Karpas-422 (cell line): Measurements from ENCODE around the gene SYF2. TPM values are rescaled to one million over a fixed set of nuclear protein-coding genes. Genes with fewer than 3 reads are reported as not detected.
A peak's percentile ranks its signal among the peaks of the same experiment; 100 is the strongest.
"Not testable (repeated sequence)": the region's sequence is repeated elsewhere in the genome, so short reads cannot be mapped to it uniquely, and the experiment has no call there.

Experiments used
- DNase-seq: peaks from one replicate; pipeline ENCODE4 v3.0.0-alpha.2; 2015
- H2AFZ ChIP-seq: fragments of 200-600 bp; sonication (generic); 2 replicates; pipeline ENCODE4 v1.6.1; 2014; ENCODE audit warnings: antibody characterized with exemption, low read length, mixed read lengths
- H3K27ac ChIP-seq: fragments of 200-600 bp; sonication (generic); 2 replicates; pipeline ENCODE4 v1.5.1; 2014; ENCODE audit warnings: mild to moderate bottlenecking, low read length, moderate library complexity
- H3K27me3 ChIP-seq: fragments of 200-600 bp; sonication (generic); 2 replicates; pipeline ENCODE4 v1.6.1; 2014; ENCODE audit warnings: low read length, mixed read lengths
- H3K36me3 ChIP-seq: fragments of 200-600 bp; sonication (generic); 2 replicates; pipeline ENCODE4 v1.6.1; 2014; ENCODE audit warnings: low read length, mixed read lengths; ENCODE audit not compliant: insufficient read depth
- H3K4me1 ChIP-seq: fragments of 200-600 bp; sonication (generic); 2 replicates; pipeline ENCODE4 v1.6.1; 2014; ENCODE audit warnings: mild to moderate bottlenecking, low read length, mixed read lengths
- H3K4me2 ChIP-seq: fragments of 200-600 bp; sonication (generic); 2 replicates; pipeline ENCODE4 v1.6.1; 2014; ENCODE audit warnings: low read length, low read depth, mild to moderate bottlenecking; ENCODE audit not compliant: poor library complexity, severe bottlenecking
- H3K4me3 ChIP-seq: fragments of 200-600 bp; sonication (generic); 2 replicates; pipeline ENCODE4 v1.5.1; 2014; ENCODE audit warnings: mild to moderate bottlenecking, antibody characterized with exemption, low read length, mixed read lengths
- H3K79me2 ChIP-seq: fragments of 200-600 bp; sonication (generic); 2 replicates; pipeline ENCODE4 v1.6.1; 2014; ENCODE audit warnings: mild to moderate bottlenecking, low read length, mixed read lengths
- H3K9ac ChIP-seq: fragments of 200-600 bp; sonication (generic); 2 replicates; pipeline ENCODE4 v1.6.0; 2014; ENCODE audit warnings: low read length
- H3K9me2 ChIP-seq: fragments of 200-600 bp; sonication (generic), shearing (Covaris generic); replicated peaks from 2 replicates; pipeline ENCODE4 v1.6.0; 2014; ENCODE audit warnings: mild to moderate bottlenecking, low read length, moderate library complexity; ENCODE audit not compliant: insufficient read depth
- H3K9me3 ChIP-seq: fragments of 300-700, 200-600 bp; sonication (generic); 2 replicates; pipeline ENCODE4 v1.6.1; 2014; ENCODE audit warnings: low read length, mixed read lengths
- H4K20me1 ChIP-seq: fragments of 200-600 bp; sonication (generic); 2 replicates; pipeline ENCODE4 v1.6.1; 2014; ENCODE audit warnings: mild to moderate bottlenecking, antibody characterized with exemption, low read length, low read depth; ENCODE audit not compliant: insufficient read depth
- total RNA-seq: library from RNA; depleted of rRNA; stranded (reverse); fragments of >200 nt; shearing (Covaris generic); gene quantifications from 2 replicates; pipeline ENCODE4 v1.2.3, GENCODE V29; 2014; ENCODE audit warnings: low replicate concordance

SYF2 gene
- total RNA-seq, 1 experiment from 2014 or later = 57.4 TPM

DNA sequence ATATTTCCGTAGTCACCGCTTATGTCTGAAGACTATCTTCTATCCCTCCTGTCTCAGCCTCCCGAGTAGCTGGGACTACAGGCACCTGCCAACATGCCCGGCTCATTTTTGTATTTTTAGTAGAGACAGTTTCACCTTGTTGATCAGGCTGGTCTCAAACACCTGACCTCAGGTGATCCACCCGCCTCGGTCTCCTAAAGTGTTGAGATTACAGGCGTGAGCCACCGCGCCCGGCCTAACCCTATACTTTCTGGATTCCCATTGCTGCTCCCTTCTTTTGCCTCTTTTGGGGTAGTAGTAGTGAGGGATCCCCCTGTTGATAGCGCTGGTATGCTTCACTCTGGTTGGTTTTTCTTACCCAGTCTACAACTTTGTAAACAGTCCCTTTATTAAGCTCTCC lies 5.7 kb upstream of the SYF2 start:
- Histone ChIP-seq H3K4me1 (peaks cover 92% of the 10 kb centered on the region), H3K9ac (0 out of 2 replicates have a peak overlapping the region, but pooled peaks have one; percentile 15), H3K4me2 (peak overlapping the region; percentile 77), H2AFZ (no peak overlapping the region), H3K9me3 (no peaks in the 10 kb centered on the region), H3K79me2 (peaks cover 16% of the 10 kb centered on the region), H4K20me1 (no peaks in the 10 kb centered on the region; the same call in 1 of the 2 replicates), H3K9me2 (no peaks in the 10 kb centered on the region), H3K27ac (peak overlapping the region; percentile 97), H3K4me3 (no peak overlapping the region), H3K27me3 (no peaks in the 10 kb centered on the region), H3K36me3 (peaks cover 20% of the 10 kb centered on the region)
- DNase-seq = no peak

GRCh38 chr1:25236261-25236660 lies 4.0 kb upstream of the SYF2 start:
- Histone ChIP-seq H3K27ac (peak overlapping the region; percentile 97), H3K9ac (peak overlapping the region; percentile 59), H3K4me1 (peaks cover 82% of the 10 kb centered on the region), H3K4me3 (peak overlapping the region; percentile 51), H3K4me2 (peak overlapping the region; percentile 77), H3K79me2 (peaks cover 32% of the 10 kb centered on the region)
- not testable (repeated sequence) for H3K9me2 ChIP-seq, H3K9me3 ChIP-seq, H3K36me3 ChIP-seq, H4K20me1 ChIP-seq, H3K27me3 ChIP-seq, H2AFZ ChIP-seq
- peak; percentile 61 for DNase-seq

GRCh38 chr1:25235411-25235810 lies 3.1 kb upstream of the SYF2 start:
- not testable (repeated sequence) for H3K36me3 ChIP-seq, DNase-seq, H2AFZ ChIP-seq, H4K20me1 ChIP-seq, H3K9me2 ChIP-seq, H3K4me3 ChIP-seq, H3K9ac ChIP-seq, H3K27me3 ChIP-seq, H3K9me3 ChIP-seq
- H3K79me2 ChIP-seq = peaks cover 38% of the 10 kb centered on the region
- H3K4me2 ChIP-seq = peak overlapping the region; percentile 77
- peak overlapping the region; percentile 97 for H3K27ac ChIP-seq
- H3K4me1 ChIP-seq = peaks cover 78% of the 10 kb centered on the region

DNA sequence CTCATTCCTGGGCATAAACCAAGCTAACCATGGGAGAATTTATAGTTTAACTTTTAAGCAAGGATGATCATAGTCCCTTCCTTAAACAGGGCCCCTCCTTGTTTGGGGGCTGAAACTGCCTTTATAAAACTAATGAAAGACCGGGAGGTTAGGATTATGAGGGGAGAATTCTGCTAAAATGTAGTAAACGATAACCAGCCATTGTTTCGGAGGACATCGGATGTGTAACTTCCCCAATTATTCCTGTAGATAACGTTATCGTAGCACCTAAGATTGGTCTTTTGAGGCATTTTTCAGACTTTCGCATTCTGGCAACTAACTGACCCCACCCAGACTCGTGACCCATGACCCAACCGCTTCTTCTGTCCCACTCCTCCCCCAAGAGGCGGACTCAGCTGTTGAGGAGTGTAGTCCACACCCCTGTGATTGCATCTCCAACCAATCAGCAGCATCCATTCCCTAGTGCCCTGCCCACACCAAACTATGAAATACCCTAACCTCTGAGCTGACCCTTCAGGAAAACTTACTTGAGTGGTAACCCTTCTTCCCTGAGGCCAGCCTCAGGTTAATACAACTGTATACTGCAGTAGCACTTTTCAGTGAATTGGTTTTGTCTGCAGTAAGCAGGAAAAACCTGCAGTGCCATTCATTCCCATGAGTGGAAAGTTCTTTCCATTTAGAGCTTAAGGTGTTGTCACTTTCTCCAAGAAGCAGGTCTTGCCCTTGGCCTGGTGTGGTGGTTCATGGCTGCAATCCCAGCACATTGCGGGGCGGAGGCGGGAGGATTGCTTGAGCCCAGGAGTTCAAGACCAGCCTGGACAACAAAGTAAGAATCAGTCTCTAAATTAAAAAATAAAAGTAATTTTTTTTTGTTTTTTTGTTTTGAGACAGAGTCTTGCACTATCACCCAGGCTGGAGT lies 823 bp upstream of the SYF2 start:
- H3K4me3 ChIP-seq = peak overlapping the region; percentile 96
- H3K27me3 ChIP-seq = no peaks in the 10 kb centered on the region

DNA sequence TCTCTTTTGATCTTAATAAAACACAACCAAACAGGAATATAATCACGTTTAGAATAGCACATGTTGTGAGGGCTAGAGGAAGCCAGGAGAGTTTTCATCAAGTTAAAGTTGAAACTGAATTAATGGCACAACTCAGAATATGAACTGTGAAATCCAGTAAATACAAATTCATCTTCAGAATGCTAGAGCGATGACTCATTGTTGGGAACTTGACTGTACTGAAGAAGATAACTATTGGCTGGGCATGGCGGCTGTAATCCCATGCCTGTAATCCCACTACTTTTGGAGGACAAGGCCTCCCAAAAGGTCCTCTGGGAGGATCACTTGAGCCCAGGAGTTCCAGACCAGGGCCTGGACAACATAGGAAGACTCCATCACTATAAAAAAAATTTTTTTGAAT lies 8.8 kb downstream of the SYF2 start:
- Histone ChIP-seq H3K9me2 (no peaks in the 10 kb centered on the region), H3K79me2 (0 out of 2 replicates have a peak, but pooled peaks cover 2% of the 10 kb centered on the region), H3K9ac (no peak overlapping the region), H3K27me3 (no peaks in the 10 kb centered on the region), H3K36me3 (peaks cover 41% of the 10 kb centered on the region; the same call in 1 of the 2 replicates), H3K4me3 (no peak overlapping the region), H3K27ac (no peak overlapping the region), H3K4me2 (no peak overlapping the region), H3K9me3 (no peaks in the 10 kb centered on the region), H4K20me1 (no peaks in the 10 kb centered on the region), H3K4me1 (peaks cover under 1% of the 10 kb centered on the region; the same call in 1 of the 2 replicates), H2AFZ (no peak overlapping the region)
- DNase-seq = no peak

More for the DNA sequence above, 823 bp upstream of the SYF2 start:
- peak overlapping the region; percentile 74 for H3K27ac ChIP-seq
- no peak overlapping the region for H2AFZ ChIP-seq
- peaks cover 59% of the 10 kb centered on the region for H3K4me1 ChIP-seq
- no peaks in the 10 kb centered on the region; the same call in 1 of the 2 replicates for H4K20me1 ChIP-seq
- H3K36me3 ChIP-seq = peaks cover 15% of the 10 kb centered on the region; the same call in 1 of the 2 replicates
- DNase-seq = peak; percentile 88
- H3K9me2 ChIP-seq = no peaks in the 10 kb centered on the region
- peak overlapping the region; percentile 93 for H3K9ac ChIP-seq
- H3K79me2 ChIP-seq = peaks cover 45% of the 10 kb centered on the region
- H3K4me2 ChIP-seq = peak overlapping the region; percentile 71
- H3K9me3 ChIP-seq = no peaks in the 10 kb centered on the region

- Histone ChIP-seq H3K9me2 (no peaks in the 10 kb centered on the region), H3K9ac (no peak overlapping the region), H3K9me3 (no peaks in the 10 kb centered on the region), H3K4me1 (peaks cover 6% of the 10 kb centered on the region; the same call in 1 of the 2 replicates), H2AFZ (no peak overlapping the region), H3K27me3 (no peaks in the 10 kb centered on the region), H4K20me1 (no peaks in the 10 kb centered on the region), H3K4me2 (no peak overlapping the region), H3K36me3 (peaks cover 35% of the 10 kb centered on the region; the same call in 1 of the 2 replicates), H3K4me3 (no peak overlapping the region), H3K79me2 (0 out of 2 replicates have a peak, but pooled peaks cover 2% of the 10 kb centered on the region), H3K27ac (no peak overlapping the region)
- no peak for DNase-seq
Measured at GRCh38 chr1:25222606-25223005, 9.7 kb downstream of the SYF2 start.

- Histone ChIP-seq H3K79me2 (0 out of 2 replicates have a peak, but pooled peaks cover 2% of the 10 kb centered on the region), H3K4me3 (no peak overlapping the region), H3K36me3 (peaks cover 22% of the 10 kb centered on the region; the same call in 1 of the 2 replicates), H2AFZ (no peak overlapping the region), H3K27me3 (no peaks in the 10 kb centered on the region), H3K9me3 (no peaks in the 10 kb centered on the region), H3K9ac (no peak overlapping the region), H3K9me2 (no peaks in the 10 kb centered on the region), H3K27ac (no peak overlapping the region), H4K20me1 (no peaks in the 10 kb centered on the region), H3K4me2 (no peak overlapping the region), H3K4me1 (peaks cover 23% of the 10 kb centered on the region)
- no peak for DNase-seq
Measured at GRCh38 chr1:25220666-25221065, 11.6 kb downstream of the SYF2 start.

DNA sequence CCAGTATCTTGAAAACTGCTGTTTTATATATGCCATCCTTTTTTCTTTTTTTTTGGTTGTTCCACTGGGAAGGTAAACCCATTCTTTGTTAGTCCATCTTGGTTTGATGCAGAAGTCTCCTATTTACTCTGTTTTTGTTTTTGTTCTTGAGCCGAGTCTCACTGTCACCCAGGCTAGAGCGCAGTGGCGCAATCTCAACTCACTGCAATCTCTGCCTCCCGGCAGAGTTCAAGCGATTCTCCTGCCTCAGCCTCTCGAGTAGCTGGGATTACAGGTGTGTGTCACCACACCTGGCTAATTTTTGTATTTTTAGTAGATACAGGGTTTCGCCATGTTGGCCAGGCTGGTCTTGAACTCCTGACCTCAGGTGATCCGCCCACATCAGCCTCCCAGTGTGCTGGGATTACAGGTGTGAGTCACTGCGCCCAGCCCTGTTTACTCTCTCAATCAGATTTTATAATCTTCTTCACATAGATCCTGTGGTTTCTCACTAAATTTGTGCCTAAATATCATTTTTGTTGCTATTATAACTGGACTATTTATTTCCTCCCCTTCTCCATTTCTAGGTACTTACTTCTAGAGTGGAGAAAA lies 12.5 kb downstream of the SYF2 start:
- no peaks in the 10 kb centered on the region for H3K9me2 ChIP-seq

More for the DNA sequence above, 12.5 kb downstream of the SYF2 start:
- no peak overlapping the region for H2AFZ ChIP-seq
- no peak overlapping the region for H3K4me2 ChIP-seq
- H3K4me3 ChIP-seq = no peak overlapping the region
- no peaks in the 10 kb centered on the region for H3K9me3 ChIP-seq
- peaks cover 32% of the 10 kb centered on the region for H3K4me1 ChIP-seq
- H3K36me3 ChIP-seq = peaks cover 18% of the 10 kb centered on the region; the same call in 1 of the 2 replicates
- no peaks in the 10 kb centered on the region for H4K20me1 ChIP-seq
- H3K79me2 ChIP-seq = 0 out of 2 replicates have a peak, but pooled peaks cover under 1% of the 10 kb centered on the region
- no peaks in the 10 kb centered on the region for H3K27me3 ChIP-seq
- no peak overlapping the region for H3K27ac ChIP-seq
- DNase-seq = no peak
- H3K9ac ChIP-seq = no peak overlapping the region
